ENCODE data around the gene FBXO27. TPM values are rescaled to one million over a fixed set of nuclear protein-coding genes. Genes with fewer than 3 reads are reported as not detected.

Gene FBXO27
- total and polyA plus RNA-seq, 2 of the 4 experiments (the other 2 are of a cell fraction) = 0.18 to 0.50 TPM

DNA sequence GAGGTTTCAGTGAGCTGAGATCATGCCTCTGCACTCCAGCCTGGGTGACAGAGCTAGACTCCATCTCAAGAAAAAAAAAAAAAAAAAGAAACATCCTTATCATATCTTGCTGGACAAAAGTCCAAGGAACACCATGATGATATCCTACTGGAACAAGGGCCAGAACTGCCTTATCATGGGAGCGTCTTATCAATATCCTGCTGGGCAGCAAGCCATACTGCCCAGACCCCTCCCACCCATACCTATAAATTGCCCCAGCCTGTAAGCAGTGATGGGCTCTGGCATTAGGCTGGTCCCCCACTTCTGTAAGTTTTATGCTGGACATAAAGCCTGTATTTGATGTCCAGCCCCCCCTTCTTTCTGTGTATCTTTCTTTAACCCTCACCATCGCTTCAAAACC lies 14.7 kb upstream of the FBXO27 start:
- Histone ChIP-seq H4K20me1 (ENCODE audit: insufficient read depth, low read length) (no peaks in the 10 kb centered on the region), H3K56ac (ENCODE audit: extremely low read depth, insufficient read depth, low read length) (no peak overlapping the region), H2AFZ (replicated peaks; ENCODE audit: low read length, poor library complexity) (no peak overlapping the region), H3K9ac (ENCODE audit: low read depth, low read length) (no peak overlapping the region), H3K23ac (ENCODE audit: low read depth, low read length) (no peak overlapping the region), H4K8ac (ENCODE audit: low read depth in 2 of 2, low read length in 2 of 2) (no peak overlapping the region), H3K4me3 (ENCODE audit: insufficient read depth, low read depth, low read length) (no peak overlapping the region), H2BK20ac (ENCODE audit: low read depth, low read length) (no peak overlapping the region), H2BK15ac (ENCODE audit: low read depth, low read length) (no peak overlapping the region), H3K14ac (replicated peaks; ENCODE audit: low read depth, low read length) (no peak overlapping the region), H4K91ac (ENCODE audit: insufficient read depth, low read depth, low read length) (no peak overlapping the region), H2BK120ac (ENCODE audit: low read depth, low read length) (no peak overlapping the region), H3K9me1 (ENCODE audit: insufficient read depth, low read length) (no peaks in the 10 kb centered on the region), H3K18ac (ENCODE audit: low read depth, low read length) (no peak overlapping the region), H2AK5ac (ENCODE audit: low read depth, low read length) (no peak overlapping the region), H3K36me3 (ENCODE audit: control insufficient read depth, insufficient read depth, low read length) (no peaks in the 10 kb centered on the region), H3K79me1 (ENCODE audit: low read depth in 1 of 2, low read length in 2 of 2) (no peaks in the 10 kb centered on the region), H3K27ac (ENCODE audit: insufficient read depth, low read length) (no peak overlapping the region), H2AK9ac (replicated peaks; ENCODE audit: low read depth, low read length, poor library complexity) (no peak overlapping the region), H3K4me2 (ENCODE audit: low read depth, low read length) (no peak overlapping the region), H4K5ac (ENCODE audit: low read depth, low read length) (no peak overlapping the region), H3K4ac (ENCODE audit: low read depth, low read length) (no peak overlapping the region), H2BK5ac (ENCODE audit: low read depth, low read length, poor library complexity, severe bottlenecking) (no peak overlapping the region), H3K9me3 (ENCODE audit: control insufficient read depth, insufficient read depth, low read length) (0 out of 2 replicates have a peak, but pooled peaks cover 2% of the 10 kb centered on the region), H3K27me3 (ENCODE audit: control insufficient read depth, insufficient read depth, low read length) (peaks cover 21% of the 10 kb centered on the region), H3K4me1 (ENCODE audit: control insufficient read depth, insufficient read depth, low read length) (no peaks in the 10 kb centered on the region)
- CTCF ChIA-PET = interaction anchor here (0.6 kb wide), 1 partner anchor 98 kb away, joined by 3 read pairs; no protein-coding TSS in a partner anchor
- DNase-seq = no peak
- WGBS, 2 experiments (ENCODE audit: extremely low coverage in 2 of 2, insufficient read length in 1 of 2) = no CpG with 5 or more reads among the region's 2 CpGs
- TF ChIP-seq NFE2L2 (IDR thresholded peaks at IDR 0.05; ENCODE audit: low read depth, low read length) (no peak), CHD1 (IDR thresholded peaks at IDR 0.05; ENCODE audit: low read depth, low read length) (no peak), POLR2A (IDR thresholded peaks at IDR 0.05; ENCODE audit: low read depth, low read length) (no peak), RCOR1 (IDR thresholded peaks at IDR 0.05; ENCODE audit: insufficient replicate concordance, low read length) (no peak), RFX5 (IDR thresholded peaks at IDR 0.05; ENCODE audit: low read depth, low read length) (no peak), BHLHE40 (IDR thresholded peaks at IDR 0.05; ENCODE audit: low read depth, low read length) (no peak), MAZ (IDR thresholded peaks at IDR 0.05; ENCODE audit: borderline replicate concordance, low read depth, low read length) (no peak), RAD21 (IDR thresholded peaks at IDR 0.05; ENCODE audit: low read length) (no peak), MXI1 (IDR thresholded peaks at IDR 0.05; ENCODE audit: borderline replicate concordance, low read depth, low read length) (no peak), USF2 (IDR thresholded peaks at IDR 0.05; ENCODE audit: low read depth, low read length) (no peak), FOS (IDR thresholded peaks at IDR 0.05; ENCODE audit: low read depth, low read length) (no peak), MAFK (IDR thresholded peaks at IDR 0.05; ENCODE audit: low read depth, low read length) (no peak), SMC3 (IDR thresholded peaks at IDR 0.05; ENCODE audit: low read depth, low read length) (no peak)
- TF ChIP-seq, protein P1, sequence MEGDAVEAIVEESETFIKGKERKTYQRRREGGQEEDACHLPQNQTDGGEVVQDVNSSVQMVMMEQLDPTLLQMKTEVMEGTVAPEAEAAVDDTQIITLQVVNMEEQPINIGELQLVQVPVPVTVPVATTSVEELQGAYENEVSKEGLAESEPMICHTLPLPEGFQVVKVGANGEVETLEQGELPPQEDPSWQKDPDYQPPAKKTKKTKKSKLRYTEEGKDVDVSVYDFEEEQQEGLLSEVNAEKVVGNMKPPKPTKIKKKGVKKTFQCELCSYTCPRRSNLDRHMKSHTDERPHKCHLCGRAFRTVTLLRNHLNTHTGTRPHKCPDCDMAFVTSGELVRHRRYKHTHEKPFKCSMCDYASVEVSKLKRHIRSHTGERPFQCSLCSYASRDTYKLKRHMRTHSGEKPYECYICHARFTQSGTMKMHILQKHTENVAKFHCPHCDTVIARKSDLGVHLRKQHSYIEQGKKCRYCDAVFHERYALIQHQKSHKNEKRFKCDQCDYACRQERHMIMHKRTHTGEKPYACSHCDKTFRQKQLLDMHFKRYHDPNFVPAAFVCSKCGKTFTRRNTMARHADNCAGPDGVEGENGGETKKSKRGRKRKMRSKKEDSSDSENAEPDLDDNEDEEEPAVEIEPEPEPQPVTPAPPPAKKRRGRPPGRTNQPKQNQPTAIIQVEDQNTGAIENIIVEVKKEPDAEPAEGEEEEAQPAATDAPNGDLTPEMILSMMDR (conservative IDR thresholded peaks at IDR 0.05; ENCODE audit: low read depth, low read length) = no peak
- TF ChIP-seq, protein P2, sequence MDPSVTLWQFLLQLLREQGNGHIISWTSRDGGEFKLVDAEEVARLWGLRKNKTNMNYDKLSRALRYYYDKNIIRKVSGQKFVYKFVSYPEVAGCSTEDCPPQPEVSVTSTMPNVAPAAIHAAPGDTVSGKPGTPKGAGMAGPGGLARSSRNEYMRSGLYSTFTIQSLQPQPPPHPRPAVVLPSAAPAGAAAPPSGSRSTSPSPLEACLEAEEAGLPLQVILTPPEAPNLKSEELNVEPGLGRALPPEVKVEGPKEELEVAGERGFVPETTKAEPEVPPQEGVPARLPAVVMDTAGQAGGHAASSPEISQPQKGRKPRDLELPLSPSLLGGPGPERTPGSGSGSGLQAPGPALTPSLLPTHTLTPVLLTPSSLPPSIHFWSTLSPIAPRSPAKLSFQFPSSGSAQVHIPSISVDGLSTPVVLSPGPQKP (IDR thresholded peaks at IDR 0.05; ENCODE audit: borderline replicate concordance, low read depth, low read length) = no peak
- no peak for ATAC-seq (ENCODE audit: low read depth)
- no TSS peak for BruUV-seq (replicated peaks)
- dilution Hi-C loops (cut with HindIII; ENCODE audit: low sequenced_read_pairs, unreplicated experiment) = no loop called here
- in situ Hi-C loops (cut with MboI; ENCODE audit: low sequenced_read_pairs) = no loop called here
- intact Hi-C loops (cut with micrococcal nuclease) = no loop called here
- POLR2A ChIA-PET (ENCODE audit: unreplicated experiment) = no interaction called here

All from IMR-90 (cell line).